ENCODE measurements around the gene LBHD2.

- no peak for TF ChIP-seq CTCF (IDR thresholded peaks at IDR 0.05)
- TF ChIP-seq POLR2A (IDR thresholded peaks at IDR 0.05), result no peak
Observed at GRCh38 chr14:103099081-103099732, 15.2 kb downstream of the LBHD2 start.
